ENCODE results near the gene OSTN. TPM values are rescaled to one million over a fixed set of nuclear protein-coding genes. Genes with fewer than 3 reads are reported as not detected.

OSTN gene
- total RNA-seq, 1 donor from 2014 or later, result not detected

DNA sequence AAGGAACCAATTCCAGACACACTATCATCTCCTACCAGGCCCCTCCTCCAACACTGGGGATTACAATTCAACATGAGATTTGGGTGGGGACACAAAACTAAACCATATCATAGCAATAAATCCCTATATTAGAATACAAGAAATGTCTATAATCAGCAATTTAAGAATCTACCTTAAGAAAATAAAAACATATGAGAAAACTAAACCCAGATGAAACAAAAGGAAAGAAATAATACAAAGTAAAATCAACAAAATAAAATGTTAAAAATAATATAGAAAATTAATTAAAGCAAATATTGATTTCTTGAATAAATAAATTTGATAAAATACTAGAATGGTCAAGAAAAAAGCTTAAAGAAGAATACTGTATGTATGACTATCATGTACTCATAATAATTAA lies 6.1 kb upstream of the OSTN start:
- no peaks in the 10 kb centered on the region for H3K27me3 Mint-ChIP-seq (ENCODE audit: insufficient read depth)
- H3K9me3 Mint-ChIP-seq, result peaks cover 8% of the 10 kb centered on the region
- H3K4me1 Mint-ChIP-seq (ENCODE audit: low read depth), result no peaks in the 10 kb centered on the region
- DNase-seq (ENCODE audit: low spot score), result no peak
- H3K27ac Mint-ChIP-seq, result no peak overlapping the region
- intact Hi-C loops (cut with micrococcal nuclease), result no loop called here
- H3K36me3 Mint-ChIP-seq (ENCODE audit: low read depth), result no peaks in the 10 kb centered on the region
- H3K4me3 Mint-ChIP-seq, result no peak overlapping the region

DNA sequence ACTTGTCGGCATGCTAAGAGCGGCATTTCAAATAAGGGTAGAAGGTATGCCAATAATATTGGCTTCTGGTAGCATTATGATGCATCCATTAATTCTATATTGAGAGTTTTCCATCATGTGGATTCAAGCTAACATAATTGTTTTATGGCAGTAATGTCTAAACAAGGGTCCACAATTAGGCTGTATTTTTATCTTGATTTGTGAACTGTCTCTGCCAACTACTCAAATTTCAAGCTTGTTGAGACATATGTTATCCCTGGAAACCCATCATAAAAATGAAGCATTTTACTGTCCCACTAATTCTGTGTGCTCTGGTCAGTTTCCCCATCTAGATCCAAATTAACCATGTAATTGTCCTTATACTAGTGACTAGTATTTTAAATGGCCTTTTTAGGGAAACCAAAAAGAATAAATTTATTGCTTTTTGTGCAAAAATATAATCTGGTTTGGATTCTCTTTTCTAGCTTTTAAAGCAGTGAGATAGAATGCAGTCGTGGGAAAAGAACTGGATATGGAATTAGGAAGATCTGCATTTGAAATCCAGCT lies 1.2 kb upstream of the OSTN start:
- no peak overlapping the region for H3K4me3 Mint-ChIP-seq
- H3K36me3 Mint-ChIP-seq (ENCODE audit: low read depth), result no peaks in the 10 kb centered on the region
- no peaks in the 10 kb centered on the region for H3K27me3 Mint-ChIP-seq (ENCODE audit: insufficient read depth)
- H3K4me1 Mint-ChIP-seq (ENCODE audit: low read depth), result no peaks in the 10 kb centered on the region
- no peaks in the 10 kb centered on the region for H3K9me3 Mint-ChIP-seq
- no peak overlapping the region for H3K27ac Mint-ChIP-seq
- DNase-seq (ENCODE audit: low spot score), result no peak
- intact Hi-C loops (cut with micrococcal nuclease), result loop anchor here (1.0 kb wide), 1 partner anchor 41 kb away; no protein-coding TSS in a partner anchor

DNA sequence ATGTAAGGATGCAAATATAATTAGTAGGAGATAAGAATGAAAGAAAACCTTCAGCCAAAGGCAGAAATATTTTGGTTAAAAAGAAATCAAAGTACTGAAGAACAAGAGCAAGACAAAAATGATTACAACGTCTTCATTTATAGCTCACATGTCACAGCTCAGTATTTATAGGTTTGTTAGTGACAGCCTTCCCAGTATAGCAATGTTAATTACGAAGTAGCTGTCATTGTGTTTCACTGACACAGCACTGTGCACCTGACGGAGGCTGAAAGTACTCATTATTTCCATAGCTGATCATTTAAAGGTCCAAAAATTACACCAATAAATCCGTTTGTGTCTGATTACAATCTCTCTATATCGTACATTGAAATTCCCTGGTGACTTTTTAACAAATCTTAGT lies 561 bp upstream of the OSTN start:
- Mint-ChIP-seq H3K36me3 (ENCODE audit: low read depth) (no peaks in the 10 kb centered on the region), H3K27ac (no peak overlapping the region), H3K4me1 (ENCODE audit: low read depth) (no peaks in the 10 kb centered on the region), H3K9me3 (no peaks in the 10 kb centered on the region), H3K4me3 (no peak overlapping the region), H3K27me3 (ENCODE audit: insufficient read depth) (no peaks in the 10 kb centered on the region)
- intact Hi-C loops (cut with micrococcal nuclease), result loop anchor here (1.0 kb wide), 1 partner anchor 41 kb away; no protein-coding TSS in a partner anchor
- no peak for DNase-seq (ENCODE audit: low spot score)

DNA sequence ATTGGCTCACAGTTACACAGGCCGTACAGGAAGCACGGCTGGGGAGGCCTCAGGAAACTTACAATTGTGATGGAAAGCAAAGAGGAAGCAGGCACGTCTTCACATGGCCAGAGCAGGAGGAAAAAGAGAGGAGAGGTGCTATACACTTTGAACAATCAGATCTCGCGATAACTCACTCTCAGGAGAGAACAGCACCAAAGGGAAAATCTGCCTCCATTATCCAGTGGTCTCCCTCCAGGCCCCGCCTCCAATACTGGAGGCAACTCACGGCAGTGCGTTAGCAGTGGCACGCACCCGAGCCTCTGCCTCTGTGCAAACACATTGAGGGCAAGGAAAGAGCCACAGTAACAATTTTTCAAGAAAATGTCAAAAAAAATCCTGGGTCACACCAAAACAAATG lies 11.0 kb downstream of the OSTN start:
- no peak overlapping the region for H3K4me3 Mint-ChIP-seq
- H3K4me1 Mint-ChIP-seq (ENCODE audit: low read depth), result no peaks in the 10 kb centered on the region

DNA sequence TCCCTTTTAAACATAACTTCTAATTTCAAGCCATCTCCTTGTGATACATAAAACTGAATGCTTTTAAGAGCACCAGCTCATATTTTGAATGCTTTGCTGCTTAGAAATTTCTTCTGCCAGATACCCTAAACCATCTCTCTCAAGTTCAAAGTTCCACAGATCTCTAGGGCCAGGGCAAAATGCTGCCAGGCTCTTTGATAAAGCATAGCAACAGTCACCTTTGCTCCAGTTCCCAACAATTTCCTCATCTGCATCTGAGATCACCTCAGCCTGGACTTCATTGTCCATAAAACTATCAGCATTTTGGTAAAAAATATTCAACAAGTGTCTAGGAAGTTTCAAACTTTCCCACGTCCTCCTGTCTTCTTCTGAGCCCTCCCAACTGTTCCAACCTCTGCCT lies 17.5 kb downstream of the OSTN start:
- no peak overlapping the region for H3K27ac Mint-ChIP-seq
- no peaks in the 10 kb centered on the region for H3K9me3 Mint-ChIP-seq
- H3K36me3 Mint-ChIP-seq (ENCODE audit: low read depth), result no peaks in the 10 kb centered on the region
- H3K4me3 Mint-ChIP-seq, result no peak overlapping the region
- H3K4me1 Mint-ChIP-seq (ENCODE audit: low read depth), result no peaks in the 10 kb centered on the region
- H3K27me3 Mint-ChIP-seq (ENCODE audit: insufficient read depth), result no peaks in the 10 kb centered on the region
- intact Hi-C loops (cut with micrococcal nuclease), result no loop called here
- DNase-seq (ENCODE audit: low spot score), result no peak

More for the DNA sequence above, 11.0 kb downstream of the OSTN start:
- Mint-ChIP-seq H3K36me3 (ENCODE audit: low read depth) (no peaks in the 10 kb centered on the region), H3K27ac (no peak overlapping the region), H3K27me3 (ENCODE audit: insufficient read depth) (no peaks in the 10 kb centered on the region), H3K9me3 (no peaks in the 10 kb centered on the region)
- DNase-seq (ENCODE audit: low spot score), result no peak
- intact Hi-C loops (cut with micrococcal nuclease), result no loop called here

DNA sequence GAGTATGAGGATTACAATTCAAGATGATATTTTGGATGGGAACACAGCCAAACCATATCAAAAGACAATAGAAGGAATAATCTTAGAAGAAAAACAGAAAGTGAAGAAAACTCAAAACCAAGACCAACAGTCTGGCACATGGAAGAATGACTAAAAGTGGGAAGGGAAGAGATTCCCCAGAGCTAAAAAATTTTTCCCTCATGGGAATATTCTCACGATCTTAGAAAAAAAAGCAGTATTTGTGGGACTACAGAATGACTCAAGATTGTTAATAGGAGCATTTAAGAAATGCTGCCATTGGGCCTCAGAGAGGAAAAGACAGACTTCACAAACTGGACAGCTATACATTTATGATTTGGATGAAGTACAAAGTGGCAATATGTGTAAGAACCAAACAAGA lies 18.3 kb downstream of the OSTN start:
- Mint-ChIP-seq H3K36me3 (ENCODE audit: low read depth) (no peaks in the 10 kb centered on the region), H3K27me3 (ENCODE audit: insufficient read depth) (no peaks in the 10 kb centered on the region), H3K9me3 (no peaks in the 10 kb centered on the region), H3K27ac (no peak overlapping the region), H3K4me3 (no peak overlapping the region), H3K4me1 (ENCODE audit: low read depth) (no peaks in the 10 kb centered on the region)
- no peak for DNase-seq (ENCODE audit: low spot score)
- intact Hi-C loops (cut with micrococcal nuclease), result no loop called here

DNA sequence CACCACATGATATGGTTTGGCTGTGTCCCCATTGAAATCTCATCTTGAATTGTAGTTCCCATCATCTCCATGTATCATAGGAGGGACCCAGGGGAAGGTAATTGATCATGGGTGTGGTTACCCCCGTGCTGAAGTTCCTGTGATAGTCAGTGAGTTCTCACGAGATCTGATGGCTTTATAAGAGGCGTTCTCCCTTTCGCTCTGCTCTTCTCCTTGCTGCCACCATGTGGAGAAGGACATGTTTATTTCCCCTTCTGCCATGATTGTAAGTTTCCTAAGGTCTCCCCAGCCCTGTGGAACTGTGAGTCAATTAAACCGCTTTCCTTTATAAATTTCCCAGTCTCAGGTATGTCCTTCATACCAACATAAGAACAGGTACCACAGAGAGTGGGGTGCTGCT lies 21.9 kb downstream of the OSTN start:
- no peaks in the 10 kb centered on the region for H3K4me1 Mint-ChIP-seq (ENCODE audit: low read depth)
- no peaks in the 10 kb centered on the region for H3K9me3 Mint-ChIP-seq
- no peaks in the 10 kb centered on the region for H3K36me3 Mint-ChIP-seq (ENCODE audit: low read depth)
- no peak for DNase-seq (ENCODE audit: low spot score)
- no peak overlapping the region for H3K4me3 Mint-ChIP-seq
- intact Hi-C loops (cut with micrococcal nuclease), result no loop called here
- no peaks in the 10 kb centered on the region for H3K27me3 Mint-ChIP-seq (ENCODE audit: insufficient read depth)
- H3K27ac Mint-ChIP-seq, result no peak overlapping the region

DNA sequence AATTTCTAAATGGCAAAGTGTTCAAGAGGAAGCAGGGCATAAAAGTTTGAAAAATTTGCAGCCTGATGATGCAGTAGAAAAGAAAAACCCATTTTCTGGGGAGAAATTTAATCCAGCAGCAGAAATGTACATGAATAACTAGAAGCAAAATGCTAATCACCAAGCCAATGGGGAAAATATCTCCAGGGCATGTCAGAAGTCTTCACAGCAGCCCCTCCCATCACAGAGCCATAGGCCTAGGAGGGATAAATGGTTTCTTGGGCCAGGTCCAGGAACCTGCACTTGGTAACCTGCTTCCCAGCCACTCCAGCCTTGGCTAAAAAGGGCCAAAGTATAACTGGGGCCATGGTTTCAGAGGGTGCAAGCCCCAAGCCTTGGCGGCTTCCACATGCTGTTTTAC lies 22.6 kb downstream of the OSTN start:
- Mint-ChIP-seq H3K9me3 (no peaks in the 10 kb centered on the region), H3K36me3 (ENCODE audit: low read depth) (no peaks in the 10 kb centered on the region), H3K27me3 (ENCODE audit: insufficient read depth) (no peaks in the 10 kb centered on the region), H3K4me3 (no peak overlapping the region), H3K4me1 (ENCODE audit: low read depth) (no peaks in the 10 kb centered on the region), H3K27ac (no peak overlapping the region)
- intact Hi-C loops (cut with micrococcal nuclease), result no loop called here
- no peak for DNase-seq (ENCODE audit: low spot score)

DNA sequence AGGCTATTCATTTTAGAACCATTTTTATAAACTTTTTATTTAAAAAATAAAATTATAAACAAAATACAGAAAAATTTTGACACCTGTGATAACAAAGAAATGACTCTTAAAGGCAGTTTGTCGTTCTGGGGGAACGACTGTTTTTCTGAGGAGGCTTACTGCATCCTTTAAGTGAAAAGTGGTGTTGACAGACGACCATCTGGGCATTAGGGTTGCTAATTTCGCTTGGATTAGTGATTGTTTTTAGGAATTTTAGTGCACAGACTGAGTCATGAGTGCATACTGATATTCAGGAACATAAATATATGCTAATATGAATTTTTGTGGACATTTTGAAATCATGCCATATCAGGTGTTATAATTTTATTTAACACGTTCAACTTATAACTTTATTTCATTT lies 28.5 kb downstream of the OSTN start:
- Mint-ChIP-seq H3K27ac (no peak overlapping the region), H3K4me1 (ENCODE audit: low read depth) (no peaks in the 10 kb centered on the region), H3K4me3 (no peak overlapping the region), H3K27me3 (ENCODE audit: insufficient read depth) (no peaks in the 10 kb centered on the region), H3K9me3 (no peaks in the 10 kb centered on the region), H3K36me3 (ENCODE audit: low read depth) (no peaks in the 10 kb centered on the region)
- intact Hi-C loops (cut with micrococcal nuclease), result no loop called here
- DNase-seq (ENCODE audit: low spot score), result no peak

DNA sequence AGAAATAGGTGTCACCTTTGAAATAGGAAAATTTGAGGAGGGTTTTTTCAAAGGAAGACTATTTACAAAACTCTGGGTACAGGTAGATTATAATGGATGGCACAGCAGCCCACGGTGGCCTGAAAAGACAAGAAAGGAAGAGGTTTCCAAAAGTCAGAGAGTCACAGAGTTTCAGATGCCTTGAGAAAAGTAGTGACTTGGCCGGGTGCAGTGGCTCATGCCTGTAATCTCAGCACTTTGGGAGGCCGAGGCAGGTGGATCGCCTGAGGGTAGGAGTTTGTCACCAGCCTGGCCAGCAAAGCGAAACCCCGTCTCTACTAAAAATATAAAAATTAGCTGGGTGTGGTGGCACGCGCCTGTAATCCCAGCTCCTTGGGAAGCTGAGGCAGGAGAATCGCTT lies 35.2 kb downstream of the OSTN start:
- no peak overlapping the region for H3K4me3 Mint-ChIP-seq
- H3K27ac Mint-ChIP-seq, result no peak overlapping the region
- intact Hi-C loops (cut with micrococcal nuclease), result no loop called here
- no peaks in the 10 kb centered on the region for H3K4me1 Mint-ChIP-seq (ENCODE audit: low read depth)
- no peaks in the 10 kb centered on the region for H3K9me3 Mint-ChIP-seq
- no peaks in the 10 kb centered on the region for H3K36me3 Mint-ChIP-seq (ENCODE audit: low read depth)
- no peak for DNase-seq (ENCODE audit: low spot score)
- no peaks in the 10 kb centered on the region for H3K27me3 Mint-ChIP-seq (ENCODE audit: insufficient read depth)

DNA sequence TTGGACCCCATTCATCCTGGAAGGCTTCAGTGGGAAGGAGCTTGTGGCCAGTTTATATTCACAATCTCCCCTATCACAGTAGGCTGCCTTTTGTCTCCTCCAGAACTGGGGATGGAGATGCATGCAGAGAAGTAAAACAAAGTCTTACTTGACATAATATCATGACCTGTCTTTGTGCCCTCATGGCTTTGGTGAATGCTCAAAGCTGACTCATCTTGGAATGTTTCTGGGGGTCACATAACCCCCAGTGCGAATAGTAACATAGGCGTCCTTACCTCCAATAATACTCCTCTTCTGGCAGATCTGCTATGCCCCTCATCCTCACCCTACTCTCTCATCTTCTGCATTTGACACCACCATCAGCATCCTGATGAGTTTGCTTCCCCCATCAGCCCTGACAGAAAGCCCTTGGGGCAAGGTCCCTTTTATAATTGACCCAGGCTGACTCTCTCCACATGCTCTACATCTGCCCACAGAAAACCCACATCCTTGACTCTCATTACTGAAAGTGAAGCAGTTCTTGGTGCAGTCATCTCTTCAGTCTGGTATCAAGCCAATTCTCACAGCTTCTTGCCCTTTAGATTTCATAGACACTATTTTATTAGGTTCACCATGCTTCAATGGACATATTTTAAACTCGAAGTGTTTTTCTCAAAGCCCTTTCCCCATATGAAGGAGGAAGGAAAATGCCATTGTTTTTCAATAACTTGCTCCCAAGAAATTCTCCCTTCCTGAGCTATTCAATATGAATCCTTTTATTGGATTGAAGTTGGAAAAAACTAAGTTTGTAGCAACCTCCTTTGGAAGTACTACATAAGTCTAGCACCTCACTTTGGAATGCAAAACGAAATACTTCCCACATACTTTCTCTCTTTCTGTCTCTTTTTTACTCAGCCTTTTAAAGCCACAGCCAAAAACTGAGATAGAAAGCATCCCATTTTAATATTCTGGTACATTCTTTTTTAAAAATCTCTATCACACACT lies 36.6 kb downstream of the OSTN start:
- intact Hi-C loops (cut with micrococcal nuclease), result no loop called here
- Mint-ChIP-seq H3K27me3 (ENCODE audit: insufficient read depth) (peaks cover 2% of the 10 kb centered on the region), H3K27ac (no peak overlapping the region), H3K9me3 (no peaks in the 10 kb centered on the region), H3K4me3 (no peak overlapping the region), H3K36me3 (ENCODE audit: low read depth) (no peaks in the 10 kb centered on the region), H3K4me1 (ENCODE audit: low read depth) (no peaks in the 10 kb centered on the region)
- DNase-seq (ENCODE audit: low spot score), result no peak

DNA sequence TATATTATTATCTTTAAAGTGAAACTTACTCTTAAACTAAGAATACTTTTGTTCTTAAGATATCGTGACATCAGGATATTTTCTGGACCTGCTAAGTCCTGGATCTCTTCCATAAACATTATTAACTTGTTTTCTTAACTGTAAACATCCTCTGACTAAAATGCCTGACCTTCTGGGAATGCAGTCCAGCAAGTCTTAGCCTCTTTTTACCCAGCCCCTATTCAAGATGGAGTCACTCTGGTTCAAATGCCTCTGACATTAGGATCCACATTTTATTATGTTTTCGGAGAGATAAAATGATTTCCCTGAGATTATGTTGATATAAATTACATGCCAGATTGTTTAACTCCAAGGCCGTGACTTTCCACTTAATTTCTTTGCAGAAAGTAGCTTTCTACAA lies 37.6 kb downstream of the OSTN start:
- Mint-ChIP-seq H3K4me1 (ENCODE audit: low read depth) (no peaks in the 10 kb centered on the region), H3K27ac (no peak overlapping the region), H3K4me3 (no peak overlapping the region), H3K9me3 (no peaks in the 10 kb centered on the region), H3K36me3 (ENCODE audit: low read depth) (no peaks in the 10 kb centered on the region), H3K27me3 (ENCODE audit: insufficient read depth) (peaks cover 2% of the 10 kb centered on the region)
- no peak for DNase-seq (ENCODE audit: low spot score)
- intact Hi-C loops (cut with micrococcal nuclease), result no loop called here

DNA sequence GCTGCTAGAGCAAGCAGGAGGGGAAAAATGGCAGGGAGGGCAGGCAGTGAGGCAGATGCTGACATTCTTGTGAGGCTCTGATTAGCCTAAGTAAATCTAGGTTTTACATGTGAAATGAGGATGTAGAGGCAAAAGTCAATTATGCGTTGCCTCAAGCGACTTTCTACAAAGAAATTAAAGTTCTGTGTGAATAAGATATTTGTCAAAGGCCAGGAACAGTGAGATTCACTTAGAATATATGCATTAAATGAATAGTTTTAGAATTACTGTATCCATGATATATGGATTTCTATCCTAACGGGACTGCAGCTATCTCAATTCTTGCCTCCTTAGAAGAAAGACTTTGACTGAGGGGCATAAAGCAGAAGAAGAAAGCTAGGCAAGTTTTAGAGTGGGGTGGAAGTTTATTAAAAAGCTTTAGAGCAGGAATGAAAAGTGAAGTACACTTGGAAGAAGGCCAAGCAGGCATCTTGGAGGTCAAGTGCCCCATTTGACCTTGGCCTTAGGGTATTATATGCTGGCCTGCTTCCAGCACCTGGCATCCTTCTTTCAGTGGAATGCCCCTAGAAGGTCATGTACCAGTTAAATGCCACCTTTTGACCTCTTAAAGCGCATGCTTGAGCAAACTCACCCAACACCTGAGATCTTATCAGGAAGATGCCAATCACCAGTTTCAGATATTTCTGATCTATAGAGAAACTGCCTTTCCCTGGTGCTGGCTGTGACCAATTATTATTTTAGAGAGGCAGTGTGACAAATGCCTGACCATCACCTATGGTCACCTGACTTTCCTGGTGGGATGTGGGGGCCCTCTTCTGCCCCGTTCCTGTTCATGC lies 38.2 kb downstream of the OSTN start:
- Mint-ChIP-seq H3K27me3 (ENCODE audit: insufficient read depth) (peaks cover 2% of the 10 kb centered on the region), H3K36me3 (ENCODE audit: low read depth) (no peaks in the 10 kb centered on the region), H3K9me3 (no peaks in the 10 kb centered on the region), H3K4me3 (no peak overlapping the region), H3K27ac (no peak overlapping the region), H3K4me1 (ENCODE audit: low read depth) (no peaks in the 10 kb centered on the region)
- intact Hi-C loops (cut with micrococcal nuclease), result no loop called here
- no peak for DNase-seq (ENCODE audit: low spot score)

All from activated T-helper 1 cell treated with anti-CD3 and anti-CD28 coated beads, Interleukin-12 subunit alpha, Interleukin-12 subunit beta, Interleukin-2, Interleukin-4 antibody, amounts not matched to agents 30 ng/mL and 10 ng/mL and 1 ng/mL, durations not matched to agents 14 hours and 24 hours and 36 hours (primary cell).